HG03354 (cell line): ENCODE results near the gene SLC25A19.
"Not testable (repeated sequence)": the region's sequence is repeated elsewhere in the genome, so short reads cannot be mapped to it uniquely, and the experiment has no call there.

Source experiments
- ATAC-seq: cut with Tn5 transposase; IDR thresholded peaks from one replicate; pipeline ENCODE4 v1.9.1; 2021; ENCODE audit warnings: mild to moderate bottlenecking; ENCODE audit not compliant: unreplicated experiment, poor library complexity, severe bottlenecking

SLC25A19 gene

GRCh38 chr17:75307957-75308731, 18.9 kb upstream of the SLC25A19 start:
- no peak for ATAC-seq

GRCh38 chr17:75301502-75302206, 12.4 kb upstream of the SLC25A19 start:
- ATAC-seq = no peak

- no peak for ATAC-seq
Measured at GRCh38 chr17:75301049-75301448, 11.8 kb upstream of the SLC25A19 start.

- ATAC-seq = no peak
Measured at GRCh38 chr17:75300280-75300679, 11.0 kb upstream of the SLC25A19 start.

GRCh38 chr17:75295201-75296158, 6.2 kb upstream of the SLC25A19 start:
- peak; percentile 70 for ATAC-seq

- ATAC-seq = not testable (repeated sequence)
Measured at GRCh38 chr17:75292810-75293448, 3.7 kb upstream of the SLC25A19 start.

- ATAC-seq = peak; percentile 26
Measured at GRCh38 chr17:75289832-75290337, 652 bp upstream of the SLC25A19 start.

- peak; percentile 27 for ATAC-seq
Measured at GRCh38 chr17:75288770-75289114, 491 bp downstream of the SLC25A19 start.

- ATAC-seq = no peak
Measured at GRCh38 chr17:75288359-75288758, 874 bp downstream of the SLC25A19 start.

- ATAC-seq = no peak
Measured at GRCh38 chr17:75287221-75287620, 2.0 kb downstream of the SLC25A19 start.

GRCh38 chr17:75285123-75285522, 4.1 kb downstream of the SLC25A19 start:
- no peak for ATAC-seq

GRCh38 chr17:75280189-75280588, 9.0 kb downstream of the SLC25A19 start:
- not testable (repeated sequence) for ATAC-seq

GRCh38 chr17:75277664-75278071, 11.6 kb downstream of the SLC25A19 start:
- no peak for ATAC-seq

GRCh38 chr17:75273977-75274708, 15.1 kb downstream of the SLC25A19 start:
- no peak for ATAC-seq

- ATAC-seq = no peak
Measured at GRCh38 chr17:75272848-75273184, 16.4 kb downstream of the SLC25A19 start.

- no peak for ATAC-seq
Measured at GRCh38 chr17:75271955-75272847, 17.0 kb downstream of the SLC25A19 start.

GRCh38 chr17:75271233-75271954, 17.8 kb downstream of the SLC25A19 start:
- ATAC-seq = peak; percentile 68

- ATAC-seq = no peak
Measured at GRCh38 chr17:75270966-75271232, 18.3 kb downstream of the SLC25A19 start, which contains the start of gene MIF4GD. MIF4GD (minus strand) TSS chr17:75271231; CDS start chr17:75270195, 1,036 bp downstream.
